Heart left ventricle (tissue), 16 donors: ENCODE results near the gene TMEM243. TPM values are rescaled to one million over a fixed set of nuclear protein-coding genes. Genes with fewer than 3 reads are reported as not detected.
"Not testable (repeated sequence)": the region's sequence is repeated elsewhere in the genome, so short reads cannot be mapped to it uniquely, and the experiment has no call there.

Experiments
- ATAC-seq, 4 donors: fragments of 200-7000 bp; cut with Tn5 transposase; one replicate each; pipeline ENCODE4 v1.9.1; 2020 to 2022; ENCODE audit warnings: moderate library complexity in 4 of 4, mild to moderate bottlenecking in 3 of 4, moderate number of reproducible peaks in 1 of 4
- DNase-seq, 5 donors: peaks; one replicate each; pipeline ENCODE4 v3.0.0-alpha.2; 2020
- H3K27ac ChIP-seq, 12 donors: fragments of 200-600 bp; sonication (generic) in 4 of 12; one replicate each; pipeline versions ENCODE4 v1.5.0 to v1.8.0; 2016 to 2022; ENCODE audit warnings: mild to moderate bottlenecking in 2 of 12
- H3K27me3 ChIP-seq, 9 donors: fragments of 200-600 bp; sonication (generic) in 2 of 9; one replicate each; pipeline versions ENCODE4 v1.5.1 to v1.8.0; 2016 to 2022; ENCODE audit warnings: mild to moderate bottlenecking in 3 of 9
- H3K36me3 ChIP-seq, 9 donors: fragments of 200-600 bp; sonication (generic) in 2 of 9; one replicate each; pipeline versions ENCODE4 v1.5.0 to v1.8.0; 2018 to 2022; ENCODE audit warnings: mild to moderate bottlenecking in 2 of 9
- H3K4me1 ChIP-seq, 12 donors: fragments of 200-600 bp; sonication (generic) in 4 of 12; one replicate each; pipeline versions ENCODE4 v1.5.0 to v1.8.0; 2016 to 2022; ENCODE audit warnings: mild to moderate bottlenecking in 3 of 12
- H3K4me3 ChIP-seq, 12 donors: fragments of 200-600 bp; sonication (generic) in 4 of 12; one replicate each; pipeline versions ENCODE4 v1.5.0 to v1.8.0; 2017 to 2022; ENCODE audit warnings: mild to moderate bottlenecking in 9 of 12, moderate library complexity in 4 of 12
- H3K9me3 ChIP-seq, 12 donors: fragments of 200-600 bp; sonication (generic) in 4 of 12; one replicate each; pipeline versions ENCODE4 v1.5.0 to v1.8.0; 2016 to 2022; ENCODE audit warnings: mild to moderate bottlenecking in 1 of 12
- POLR2A ChIP-seq, 2 donors: fragments of 450-650 bp; IDR thresholded peaks; one replicate each; pipeline ENCODE4 v1.6.1; 2017; ENCODE audit warnings: antibody characterized with exemption in 2 of 2, mild to moderate bottlenecking in 2 of 2, moderate library complexity in 2 of 2
- WGBS, 4 donors: extraction: QIAGEN DNeasy Blood & Tissue Kit in 2 of 4; methylation state at CpG; one replicate each; pipeline versions ENCODE4 v1.1.5 to v1.1.7; 2013 to 2018; 5-methylcytosine and 5-hydroxymethylcytosine counted together
- intact Hi-C, 10 donors: fragments of 100-400 bp; cut with DNase I; formaldehyde crosslinking; loops; one replicate each; pipeline versions ENCODE4 v1.11.1 to v1.14.2; 2022
- polyA plus RNA-seq, 2 donors: library from polyadenylated mRNA; stranded (reverse); fragments of 200-250 nt; gene quantifications; one replicate each; pipeline ENCODE4 v1.2.3, GENCODE V29; 2013
- total RNA-seq, 9 donors: library from RNA; depleted of rRNA in 2 of 9; stranded (reverse); fragments of >200 nt in 2 of 9; fragmentation: NEBNext Ultra II Directional in 3 of 9; extraction: Animal tissue kit (Norgen Biotek cat#: 25700) in 3 of 9; gene quantifications; one replicate each; pipeline versions ENCODE4 v1.1.0 to v1.2.4, GENCODE V29; 2016 to 2023
- TF ChIP-seq, protein P1 (sequence below), 12 donors: fragments of 200-600 bp; sonication (generic) in 4 of 12; IDR thresholded peaks; one replicate each; pipeline versions ENCODE4 v1.5.0 to v1.8.0; 2018 to 2022; ENCODE audit warnings: antibody characterized with exemption in 12 of 12, mild to moderate bottlenecking in 5 of 12
- donor health status: ischemic (EF 13 %, LVEDD 7.1; RV severe dilation, severe dysfunction).
- donor health status: healthy with polysubstance abuse.
- donor health status: DM: no; HTN: yes; CAD: no.
- donor health status: DM: no; HTN: no; CAD: no.
- donor health status: ischemic (EF 25% LVEDD 6.9; RV normal size, moderate dysfunction).
- donor health status: ischemic (EF 25% LVEDD 5.7; RV mildly dilated, moderate dysfunction).
- donor health status: healthy.
- donor health status: DM: yes; HTN: yes; CAD: no.
- donor health status: ischemic (EF 35%, LVEDD 5.7; RV mildly dilated, moderate dysfunction).
- donor health status: nonischemic (EF 11% LVEDD 7.7; RV severe dilation, severe dysfunction).
- donor health status: DM: yes; HTN: yes; CAD: no.
- donor health status: PGD.
- donor health status: ischemic (EF 29% LVEDD 5.4; RV normal size, mild dysfunction).
- donor health status: nonischemic (EF 23%, LVEDD 6.1; RV moderate dilation, normal function).

Gene TMEM243
- total and polyA plus RNA-seq, 11 donors, result 1.8 to 13.1 (median 7.0) TPM

DNA sequence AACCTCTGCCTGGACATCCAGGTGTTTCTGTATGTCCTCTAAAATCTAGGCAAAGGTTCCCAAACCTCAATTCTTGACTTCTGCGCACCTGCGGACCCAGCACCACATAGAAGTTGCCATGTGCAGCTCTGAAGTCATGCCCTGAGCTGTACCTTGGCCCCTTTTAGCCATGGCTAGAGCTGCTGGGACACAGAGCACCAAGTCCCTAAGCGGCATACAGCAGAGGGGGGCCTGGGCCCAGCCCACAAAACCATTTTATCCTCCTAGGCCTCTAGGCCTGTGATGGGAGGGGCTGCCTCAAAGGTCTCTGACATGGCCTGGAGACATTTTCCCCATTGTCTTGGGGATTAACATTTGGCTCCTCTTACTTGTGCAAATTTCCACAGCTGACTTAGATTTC is 14.6 kb downstream of the TMEM243 start:
- TF ChIP-seq, protein P1, sequence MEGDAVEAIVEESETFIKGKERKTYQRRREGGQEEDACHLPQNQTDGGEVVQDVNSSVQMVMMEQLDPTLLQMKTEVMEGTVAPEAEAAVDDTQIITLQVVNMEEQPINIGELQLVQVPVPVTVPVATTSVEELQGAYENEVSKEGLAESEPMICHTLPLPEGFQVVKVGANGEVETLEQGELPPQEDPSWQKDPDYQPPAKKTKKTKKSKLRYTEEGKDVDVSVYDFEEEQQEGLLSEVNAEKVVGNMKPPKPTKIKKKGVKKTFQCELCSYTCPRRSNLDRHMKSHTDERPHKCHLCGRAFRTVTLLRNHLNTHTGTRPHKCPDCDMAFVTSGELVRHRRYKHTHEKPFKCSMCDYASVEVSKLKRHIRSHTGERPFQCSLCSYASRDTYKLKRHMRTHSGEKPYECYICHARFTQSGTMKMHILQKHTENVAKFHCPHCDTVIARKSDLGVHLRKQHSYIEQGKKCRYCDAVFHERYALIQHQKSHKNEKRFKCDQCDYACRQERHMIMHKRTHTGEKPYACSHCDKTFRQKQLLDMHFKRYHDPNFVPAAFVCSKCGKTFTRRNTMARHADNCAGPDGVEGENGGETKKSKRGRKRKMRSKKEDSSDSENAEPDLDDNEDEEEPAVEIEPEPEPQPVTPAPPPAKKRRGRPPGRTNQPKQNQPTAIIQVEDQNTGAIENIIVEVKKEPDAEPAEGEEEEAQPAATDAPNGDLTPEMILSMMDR (IDR thresholded peaks at IDR 0.05), result no peak
- no peak for TF ChIP-seq POLR2A (IDR thresholded peaks at IDR 0.05)
- ATAC-seq (no peak), DNase-seq (no peak)
- H3K27ac ChIP-seq, result no peak overlapping the region
- H3K27me3 ChIP-seq, result no peaks in the 10 kb centered on the region
- H3K9me3 ChIP-seq, result peaks cover 0 to 31% (median 18%) of the 10 kb centered on the region in 12 donors
- peaks cover 0 to 28% (median 10%) of the 10 kb centered on the region in 12 donors for H3K4me1 ChIP-seq
- intact Hi-C loops, result no loop called here
- peaks cover 0 to 4% (median 0%) of the 10 kb centered on the region in 9 donors for H3K36me3 ChIP-seq
- WGBS, 4 donors, result 65 to 100% (median 75%) methylated on average over 1 to 3 of the region's 3 CpGs
- H3K4me3 ChIP-seq, result no peak overlapping the region

DNA sequence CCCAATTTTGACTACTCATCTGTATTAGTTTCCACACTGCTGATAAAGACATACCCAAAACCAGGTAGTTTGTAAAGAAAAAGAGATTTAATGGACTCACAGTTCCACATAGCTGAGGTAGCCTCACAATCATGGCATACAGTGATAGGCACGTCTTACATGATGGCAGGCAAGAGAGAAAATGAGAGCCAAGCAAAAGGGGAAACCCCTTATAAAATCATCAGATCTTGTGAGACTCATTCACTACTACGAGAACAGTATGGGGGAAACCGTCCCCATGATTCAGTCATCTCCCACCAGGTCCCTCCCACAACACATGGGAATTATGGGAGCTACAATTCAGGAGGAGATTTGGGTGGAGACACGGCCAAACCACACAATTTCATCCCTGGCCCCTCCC is 15.6 kb downstream of the TMEM243 start:
- H3K27me3 ChIP-seq, DNase-seq, ATAC-seq, intact Hi-C loops, H3K4me3 ChIP-seq, H3K27ac ChIP-seq: not testable (repeated sequence)
- H3K4me1 ChIP-seq, result peaks cover 0 to 37% (median 15%) of the 10 kb centered on the region in 12 donors
- peaks cover 0 to 31% (median 18%) of the 10 kb centered on the region in 12 donors for H3K9me3 ChIP-seq
- peaks cover 0 to 14% (median 0%) of the 10 kb centered on the region in 9 donors for H3K36me3 ChIP-seq
- 89 to 96% (median 91%) methylated on average over 4 of the region's 4 CpGs for WGBS, 4 donors

DNA sequence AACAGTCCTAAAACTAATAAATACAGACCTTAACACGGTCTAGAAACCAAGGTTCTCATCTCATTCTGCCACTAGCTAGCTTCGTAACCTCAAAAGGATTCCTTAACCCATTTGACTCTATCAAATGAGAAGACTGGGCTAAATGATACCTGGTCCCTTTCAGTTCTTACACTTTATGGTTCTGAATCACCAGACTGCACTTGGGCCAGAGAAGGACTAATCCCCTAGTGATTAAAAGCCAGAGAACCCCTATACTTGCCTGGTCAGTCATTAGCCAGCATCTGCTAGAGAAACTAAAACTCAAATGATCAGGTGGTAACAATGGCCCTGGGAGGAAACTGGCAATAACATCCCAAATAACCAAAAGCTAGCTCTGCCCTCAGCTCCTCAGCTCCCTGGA is 16.8 kb downstream of the TMEM243 start:
- WGBS, 4 donors, result 96 to 100% (median 100%) methylated on average over 2 of the region's 2 CpGs
- TF ChIP-seq, protein P1 (IDR thresholded peaks at IDR 0.05), result no peak
- TF ChIP-seq POLR2A (IDR thresholded peaks at IDR 0.05), result no peak
- Histone ChIP-seq H3K4me3 (no peak overlapping the region), H3K9me3 (peaks cover 0 to 31% (median 18%) of the 10 kb centered on the region in 12 donors), H3K27ac (no peak overlapping the region), H3K36me3 (peaks cover 0 to 26% (median 10%) of the 10 kb centered on the region in 9 donors), H3K27me3 (no peaks in the 10 kb centered on the region), H3K4me1 (peaks cover 0 to 42% (median 17%) of the 10 kb centered on the region in 12 donors)
- ATAC-seq (no peak), DNase-seq (no peak)
- intact Hi-C loops, result no loop called here

DNA sequence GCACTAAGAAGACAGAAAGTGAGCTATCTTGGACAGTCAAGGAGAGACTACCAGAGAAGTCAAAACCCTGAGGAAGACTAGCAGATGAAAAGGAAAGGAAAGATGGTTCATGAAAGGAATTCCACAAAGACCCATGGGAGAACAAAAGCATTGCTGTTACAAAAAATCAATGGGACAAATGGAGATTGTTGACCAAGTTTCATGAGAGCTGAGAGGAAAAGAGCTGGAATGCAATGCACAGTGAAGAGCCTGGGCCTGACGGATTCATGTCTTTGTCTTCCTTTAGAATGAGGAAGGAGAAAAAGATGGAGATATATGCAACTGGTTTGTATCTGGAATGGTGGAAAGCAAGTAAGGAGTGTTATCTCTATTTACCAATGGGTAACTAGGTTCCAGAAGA is 17.3 kb downstream of the TMEM243 start:
- H3K9me3 ChIP-seq, result peaks cover 0 to 31% (median 18%) of the 10 kb centered on the region in 12 donors
- TF ChIP-seq, protein P1 (IDR thresholded peaks at IDR 0.05), result no peak
- no peak for TF ChIP-seq POLR2A (IDR thresholded peaks at IDR 0.05)
- peaks cover 0 to 31% (median 15%) of the 10 kb centered on the region in 9 donors for H3K36me3 ChIP-seq
- intact Hi-C loops, result no loop called here
- peaks cover 0 to 42% (median 17%) of the 10 kb centered on the region in 12 donors for H3K4me1 ChIP-seq
- ATAC-seq, result no peak
- DNase-seq, result no peak
- no peak overlapping the region for H3K4me3 ChIP-seq
- 86 to 96% (median 94%) methylated on average over 1 of the region's 1 CpG for WGBS, 4 donors
- H3K27me3 ChIP-seq, result no peaks in the 10 kb centered on the region
- H3K27ac ChIP-seq, result no peak overlapping the region
